K562 (cell line): ENCODE measurements around the gene TM9SF3. TPM values are rescaled to one million over a fixed set of nuclear protein-coding genes. Genes with fewer than 3 reads are reported as not detected.

ENCODE experiments used
- ATAC-seq: fragments of 200-7000 bp; cut with Tn5 transposase; 3 replicates; pipeline ENCODE4 v1.9.1; 2020; ENCODE audit warnings: moderate library complexity
- BruUV-seq: library from RNA; stranded (reverse); fragments of 400-500 nt; replicated peaks from 2 replicates; lab custom pipeline; 2021; lab: Mats Ljungman, UMichigan
- CTCF ChIA-PET: fragments of 300-600 bp; formaldehyde crosslinking; extraction: SDS; loops from one replicate; lab custom pipeline; 2021; ENCODE audit warnings: low intra/inter-chr PET ratio; lab: Yijun Ruan, JAX
- POLR2A ChIA-PET: fragments of 300-600, 350-650 bp; sonication (Branson Sonifier 250); formaldehyde crosslinking; extraction: SDS; loops from one replicate; lab custom pipeline; 2021; ENCODE audit warnings: antibody characterized with exemption, inconsistent platforms; lab: Yijun Ruan, JAX
- DNase-seq, 4 experiments: peaks; one replicate each; pipeline versions ENCODE4 v3.0.0 to v3.0.0-alpha.2; 2011 to 2018; ENCODE audit warnings: low spot score in 3 of 4, mixed read lengths in 3 of 4; ENCODE audit errors: extremely low read depth in 1 of 4
- FAIRE-seq: peaks from 2 replicates; lab custom pipeline; 2011; peaks lifted over from hg19 to GRCh38; lab: Jason Lieb, UNC
- H2AFZ ChIP-seq: 2 replicates; pipeline ENCODE4 v1.6.0; 2011; ENCODE audit warnings: low read depth, low read length, control low read depth, inconsistent platforms
- H3K27ac ChIP-seq: fragments of 200-600 bp; 3 replicates; pipeline ENCODE4 v1.8.0; 2011; ENCODE audit warnings: low read depth, mild to moderate bottlenecking, control low read depth, inconsistent platforms, low read length, moderate library complexity, mixed read lengths; ENCODE audit errors: extremely low read depth
- H3K27me3 ChIP-seq, 2 experiments: fragments of 300-600 bp in 1 of 2; 2 replicates in 1 of 2; 3 replicates in 1 of 2; pipeline versions ENCODE4 v1.6.0 to v1.8.0; 2011; ENCODE audit warnings: inconsistent platforms in 2 of 2, low read length in 2 of 2, mild to moderate bottlenecking in 1 of 2, mixed read lengths in 1 of 2, moderate library complexity in 1 of 2; ENCODE audit not compliant: control insufficient read depth in 2 of 2, insufficient read depth in 2 of 2
- H3K36me3 ChIP-seq: fragments of 300-600 bp; 3 replicates; pipeline ENCODE4 v1.8.0; 2011; ENCODE audit warnings: mild to moderate bottlenecking, low read length, inconsistent platforms; ENCODE audit not compliant: control insufficient read depth, insufficient read depth
- H3K4me1 ChIP-seq, 2 experiments: fragments of 200-600 bp in 1 of 2; replicated peaks in 1 of 2; 2 replicates in 1 of 2; 3 replicates in 1 of 2; pipeline versions ENCODE4 v1.5.1 to v1.8.0; 2011; ENCODE audit warnings: inconsistent platforms in 2 of 2, low read length in 2 of 2, mild to moderate bottlenecking in 1 of 2, mixed read lengths in 1 of 2, moderate library complexity in 1 of 2; ENCODE audit not compliant: control insufficient read depth in 2 of 2, insufficient read depth in 2 of 2
- H3K4me2 ChIP-seq: 2 replicates; pipeline ENCODE4 v1.6.1; 2011; ENCODE audit warnings: low read length, control low read depth, inconsistent platforms, mixed read lengths; ENCODE audit not compliant: insufficient read depth
- H3K4me3 ChIP-seq: fragments of 200-600 bp; sonication (generic), shearing (Covaris generic); 2 replicates; pipeline ENCODE4 v1.5.1; 2016; ENCODE audit warnings: control low read depth, inconsistent platforms
- H3K79me2 ChIP-seq: fragments of 200-600 bp; 3 replicates; pipeline ENCODE4 v1.8.0; 2011; ENCODE audit warnings: low read length, inconsistent platforms; ENCODE audit not compliant: control insufficient read depth, insufficient read depth
- H3K9ac ChIP-seq, 2 experiments: 2 replicates each; pipeline versions ENCODE4 v1.6.0 to v1.6.1; 2011; ENCODE audit warnings: low read depth in 2 of 2, low read length in 2 of 2, control low read depth in 1 of 2, inconsistent platforms in 1 of 2, mild to moderate bottlenecking in 1 of 2, mixed read lengths in 1 of 2; ENCODE audit not compliant: insufficient read depth in 1 of 2
- H3K9me1 ChIP-seq: one replicate; pipeline ENCODE4 v1.6.0; 2011; ENCODE audit warnings: inconsistent platforms, mild to moderate bottlenecking, low read length, moderate library complexity; ENCODE audit not compliant: control insufficient read depth, insufficient read depth
- H3K9me3 ChIP-seq: replicated peaks from 2 replicates; pipeline ENCODE4 v1.5.1; 2011; ENCODE audit warnings: low read depth, low read length, inconsistent platforms; ENCODE audit not compliant: control insufficient read depth, insufficient read depth
- H4K20me1 ChIP-seq: replicated peaks from 2 replicates; pipeline ENCODE4 v1.6.1; 2011; ENCODE audit warnings: low read length, inconsistent platforms, mixed read lengths; ENCODE audit not compliant: control insufficient read depth, insufficient read depth
- ETV5 ChIP-seq: sonication (generic); formaldehyde crosslinking; IDR thresholded peaks from 2 replicates; pipeline ENCODE4 v1.4.0; 2020; ENCODE audit warnings: low read depth, mild to moderate bottlenecking, missing genetic modification reagents
- SUPT5H ChIP-seq: fragments of 450-650 bp; IDR thresholded peaks from 2 replicates; pipeline ENCODE4 v1.6.1; 2016
- ZC3H8 ChIP-seq: fragments of 450-650 bp; IDR thresholded peaks from 2 replicates; pipeline ENCODE4 v1.6.1; 2017
- ZNF778 ChIP-seq: fragments of 450-650 bp; formaldehyde crosslinking; IDR thresholded peaks from 2 replicates; pipeline ENCODE4 v1.4.0; 2020; ENCODE audit warnings: mild to moderate bottlenecking, moderate library complexity
- WGBS: fragments of 100-300 bp; shearing (Covaris generic); methylation state at CpG from one replicate; pipeline ENCODE4 v1.1.6; 2016; ENCODE audit warnings: low coverage, mixed read lengths; ENCODE audit not compliant: insufficient coverage; ENCODE audit errors: missing lambda C conversion rate; 5-methylcytosine and 5-hydroxymethylcytosine counted together
- in situ Hi-C: fragments of 300-500 bp; cut with MboI; formaldehyde crosslinking; loops from 4 replicates; pipeline ENCODE4 v1.15.0; 2018; ENCODE audit warnings: inconsistent platforms, mixed read lengths
- intact Hi-C: fragments of 100-400 bp; cut with micrococcal nuclease; formaldehyde crosslinking; loops from 2 replicates; pipeline ENCODE4 v1.14.2; 2022
- polyA plus RNA-seq, 8 experiments: library from polyadenylated mRNA; depleted of rRNA in 4 of 8; stranded (reverse) in 5 of 8; unstranded in 3 of 8; fragments of >200 nt; fragmentation: Nextera tagmentation in 2 of 8; fragmentation: Illumina TruSeq in 1 of 8; extraction: Ambion mirVana in 2 of 8; extraction: Trizol in 1 of 8; gene quantifications; 2 replicates each; pipeline versions ENCODE4 v1.2.1 to v1.2.3, GENCODE V29; 2011 to 2014; ENCODE audit warnings: inconsistent platforms in 1 of 8, missing spikeins in 1 of 8
- total RNA-seq, 7 experiments: library from RNA; depleted of rRNA in 6 of 7; stranded (reverse); fragments of >200 nt in 6 of 7; fragmentation: Illumina TruSeq in 2 of 7; extraction: Trizol in 2 of 7; gene quantifications; 2 replicates each; pipeline versions ENCODE4 v1.2.1 to v1.2.3, GENCODE V29; 2011 to 2021; ENCODE audit warnings: low replicate concordance in 1 of 7
- TF ChIP-seq, protein P1 (sequence below), 2 experiments: fragments of 450-650 bp in 1 of 2; sonication (generic) in 1 of 2; formaldehyde crosslinking in 1 of 2; IDR thresholded peaks; 2 replicates each; pipeline versions ENCODE4 v1.7.1 to v1.9.0; 2016 to 2022; ENCODE audit warnings: inconsistent platforms in 1 of 2, mild to moderate bottlenecking in 1 of 2, missing genetic modification reagents in 1 of 2
- TF ChIP-seq, protein P2 (sequence below): sonication (generic); formaldehyde crosslinking; IDR thresholded peaks from 2 replicates; pipeline ENCODE4 v1.8.0; 2022; ENCODE audit warnings: mild to moderate bottlenecking, low read depth, missing genetic modification reagents
- TF ChIP-seq, protein P3 (sequence below): sonication (generic); formaldehyde crosslinking; IDR thresholded peaks from 2 replicates; pipeline ENCODE4 v1.8.1; 2023; ENCODE audit warnings: mild to moderate bottlenecking, missing genetic modification reagents, moderate library complexity
- TF ChIP-seq, protein P4 (sequence below), 2 experiments: fragments of 450-650 bp in 1 of 2; sonication (generic) in 1 of 2; formaldehyde crosslinking in 1 of 2; IDR thresholded peaks in 1 of 2; conservative IDR thresholded peaks in 1 of 2; 2 replicates each; pipeline versions ENCODE4 v1.6.1 to v1.8.1; 2016 to 2023; ENCODE audit warnings: mild to moderate bottlenecking in 2 of 2, moderate library complexity in 2 of 2, inconsistent platforms in 1 of 2, missing genetic modification reagents in 1 of 2

The TM9SF3 gene
- total and polyA plus RNA-seq, 9 of the 15 experiments (the other 6 are each of a cell fraction or from before 2014, with no cell fraction given) = 16.1 to 63.1 (median 34.9) TPM

DNA sequence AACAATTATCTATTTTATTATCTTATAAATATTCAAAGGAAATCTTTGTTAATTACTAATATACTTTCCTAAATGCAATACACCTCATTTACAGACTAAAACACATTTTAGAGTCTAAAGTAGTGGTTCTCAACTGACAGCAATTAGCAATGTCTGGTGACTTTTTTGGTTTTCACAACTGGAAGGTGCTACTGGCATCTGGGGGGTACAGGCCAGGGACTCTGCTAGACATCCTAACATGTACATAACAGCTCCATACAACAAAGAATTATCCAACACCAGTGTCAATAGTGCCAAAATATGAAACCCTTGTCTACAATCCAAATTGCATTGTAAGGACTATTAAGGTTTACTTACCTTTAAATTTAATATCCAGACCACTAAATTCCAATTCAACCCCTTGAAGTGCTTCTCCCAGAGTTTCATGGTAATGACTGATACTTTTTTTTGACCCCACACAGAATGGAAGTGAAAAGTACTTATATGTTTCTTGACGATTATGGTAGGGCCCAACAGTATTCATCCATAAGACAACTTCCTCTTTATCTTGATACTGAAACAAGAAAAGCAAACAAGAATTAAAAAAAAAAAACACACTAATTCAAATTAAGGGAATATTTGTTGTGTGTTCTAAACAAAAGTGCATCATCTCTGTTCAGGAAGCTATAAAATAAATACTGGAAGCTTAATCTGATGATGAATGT lies 10.4 kb downstream of the TM9SF3 start:
- Histone ChIP-seq H3K27me3 (no peaks in the 10 kb centered on the region), H2AFZ (no peak overlapping the region), H3K36me3 (peaks cover 35% of the 10 kb centered on the region), H3K27ac (no peak overlapping the region), H3K79me2 (peaks cover 96% of the 10 kb centered on the region), H3K9me1 (no peaks in the 10 kb centered on the region), H3K4me2 (no peak overlapping the region), H3K4me1 (peaks cover 0 to 4% of the 10 kb centered on the region in 2 experiments; a peak in 3 of 5 replicates), H3K9ac (no peak overlapping the region), H3K4me3 (no peak overlapping the region), H4K20me1 (peaks cover 12% of the 10 kb centered on the region), H3K9me3 (no peaks in the 10 kb centered on the region)
- FAIRE-seq (no peak), ATAC-seq (no peak), DNase-seq (no peak)
- in situ Hi-C loops = no loop called here
- WGBS = no CpG with 5 or more reads among the region's 1 CpG
- ChIA-PET CTCF (no interaction called here), POLR2A (interaction anchor here (0.6 to 0.7 kb wide), 2 partner anchors 43 to 44 kb away, joined by 3 read pairs; no protein-coding TSS in a partner anchor)
- intact Hi-C loops = no loop called here
- BruUV-seq = no TSS peak
- TF ChIP-seq, protein P1, sequence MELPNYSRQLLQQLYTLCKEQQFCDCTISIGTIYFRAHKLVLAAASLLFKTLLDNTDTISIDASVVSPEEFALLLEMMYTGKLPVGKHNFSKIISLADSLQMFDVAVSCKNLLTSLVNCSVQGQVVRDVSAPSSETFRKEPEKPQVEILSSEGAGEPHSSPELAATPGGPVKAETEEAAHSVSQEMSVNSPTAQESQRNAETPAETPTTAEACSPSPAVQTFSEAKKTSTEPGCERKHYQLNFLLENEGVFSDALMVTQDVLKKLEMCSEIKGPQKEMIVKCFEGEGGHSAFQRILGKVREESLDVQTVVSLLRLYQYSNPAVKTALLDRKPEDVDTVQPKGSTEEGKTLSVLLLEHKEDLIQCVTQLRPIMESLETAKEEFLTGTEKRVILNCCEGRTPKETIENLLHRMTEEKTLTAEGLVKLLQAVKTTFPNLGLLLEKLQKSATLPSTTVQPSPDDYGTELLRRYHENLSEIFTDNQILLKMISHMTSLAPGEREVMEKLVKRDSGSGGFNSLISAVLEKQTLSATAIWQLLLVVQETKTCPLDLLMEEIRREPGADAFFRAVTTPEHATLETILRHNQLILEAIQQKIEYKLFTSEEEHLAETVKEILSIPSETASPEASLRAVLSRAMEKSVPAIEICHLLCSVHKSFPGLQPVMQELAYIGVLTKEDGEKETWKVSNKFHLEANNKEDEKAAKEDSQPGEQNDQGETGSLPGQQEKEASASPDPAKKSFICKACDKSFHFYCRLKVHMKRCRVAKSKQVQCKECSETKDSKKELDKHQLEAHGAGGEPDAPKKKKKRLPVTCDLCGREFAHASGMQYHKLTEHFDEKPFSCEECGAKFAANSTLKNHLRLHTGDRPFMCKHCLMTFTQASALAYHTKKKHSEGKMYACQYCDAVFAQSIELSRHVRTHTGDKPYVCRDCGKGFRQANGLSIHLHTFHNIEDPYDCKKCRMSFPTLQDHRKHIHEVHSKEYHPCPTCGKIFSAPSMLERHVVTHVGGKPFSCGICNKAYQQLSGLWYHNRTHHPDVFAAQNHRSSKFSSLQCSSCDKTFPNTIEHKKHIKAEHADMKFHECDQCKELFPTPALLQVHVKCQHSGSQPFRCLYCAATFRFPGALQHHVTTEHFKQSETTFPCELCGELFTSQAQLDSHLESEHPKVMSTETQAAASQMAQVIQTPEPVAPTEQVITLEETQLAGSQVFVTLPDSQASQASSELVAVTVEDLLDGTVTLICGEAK (IDR thresholded peaks at IDR 0.05) = no peak
- TF ChIP-seq, protein P1 (CRISPR knock-in tag; IDR thresholded peaks at IDR 0.05) = no peak
- TF ChIP-seq SUPT5H (no peak), ZC3H8 (no peak), ZNF778 (no peak), ETV5 (CRISPR knock-in tag) (no peak)
- TF ChIP-seq, protein P2, sequence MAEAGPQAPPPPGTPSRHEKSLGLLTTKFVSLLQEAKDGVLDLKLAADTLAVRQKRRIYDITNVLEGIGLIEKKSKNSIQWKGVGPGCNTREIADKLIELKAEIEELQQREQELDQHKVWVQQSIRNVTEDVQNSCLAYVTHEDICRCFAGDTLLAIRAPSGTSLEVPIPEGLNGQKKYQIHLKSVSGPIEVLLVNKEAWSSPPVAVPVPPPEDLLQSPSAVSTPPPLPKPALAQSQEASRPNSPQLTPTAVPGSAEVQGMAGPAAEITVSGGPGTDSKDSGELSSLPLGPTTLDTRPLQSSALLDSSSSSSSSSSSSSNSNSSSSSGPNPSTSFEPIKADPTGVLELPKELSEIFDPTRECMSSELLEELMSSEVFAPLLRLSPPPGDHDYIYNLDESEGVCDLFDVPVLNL (CRISPR knock-in tag) = no peak
- TF ChIP-seq, protein P3, sequence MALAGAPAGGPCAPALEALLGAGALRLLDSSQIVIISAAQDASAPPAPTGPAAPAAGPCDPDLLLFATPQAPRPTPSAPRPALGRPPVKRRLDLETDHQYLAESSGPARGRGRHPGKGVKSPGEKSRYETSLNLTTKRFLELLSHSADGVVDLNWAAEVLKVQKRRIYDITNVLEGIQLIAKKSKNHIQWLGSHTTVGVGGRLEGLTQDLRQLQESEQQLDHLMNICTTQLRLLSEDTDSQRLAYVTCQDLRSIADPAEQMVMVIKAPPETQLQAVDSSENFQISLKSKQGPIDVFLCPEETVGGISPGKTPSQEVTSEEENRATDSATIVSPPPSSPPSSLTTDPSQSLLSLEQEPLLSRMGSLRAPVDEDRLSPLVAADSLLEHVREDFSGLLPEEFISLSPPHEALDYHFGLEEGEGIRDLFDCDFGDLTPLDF (CRISPR knock-in tag) = no peak
- TF ChIP-seq, protein P4, sequence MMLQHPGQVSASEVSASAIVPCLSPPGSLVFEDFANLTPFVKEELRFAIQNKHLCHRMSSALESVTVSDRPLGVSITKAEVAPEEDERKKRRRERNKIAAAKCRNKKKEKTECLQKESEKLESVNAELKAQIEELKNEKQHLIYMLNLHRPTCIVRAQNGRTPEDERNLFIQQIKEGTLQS (IDR thresholded peaks at IDR 0.05) = no peak
- TF ChIP-seq, protein P4 (CRISPR knock-in tag; conservative IDR thresholded peaks at IDR 0.05) = no peak
